HFFc6 (cell line): ENCODE results near the gene GRB2. TPM values are rescaled to one million over a fixed set of nuclear protein-coding genes. Genes with fewer than 3 reads are reported as not detected.

Source experiments
- DNase-seq: peaks from one replicate; pipeline ENCODE4 v3.0.0-alpha.2; 2018
- H3K27ac Mint-ChIP-seq: 2 replicates; pipeline ENCODE4 v1.8.0; 2020; ENCODE audit warnings: mild to moderate bottlenecking, mixed read lengths
- H3K27me3 Mint-ChIP-seq: 2 replicates; pipeline ENCODE4 v1.8.0; 2021; ENCODE audit warnings: mild to moderate bottlenecking, moderate library complexity, mixed read lengths; ENCODE audit not compliant: insufficient read depth
- H3K36me3 Mint-ChIP-seq: 2 replicates; pipeline ENCODE4 v1.8.0; 2021; ENCODE audit warnings: low read depth, mixed read lengths
- H3K4me1 Mint-ChIP-seq: 2 replicates; pipeline ENCODE4 v1.8.0; 2020; ENCODE audit warnings: low read depth, mixed read lengths
- H3K4me3 Mint-ChIP-seq: 2 replicates; pipeline ENCODE4 v1.8.0; 2020; ENCODE audit warnings: mild to moderate bottlenecking, moderate library complexity, mixed read lengths
- H3K9me3 Mint-ChIP-seq: 2 replicates; pipeline ENCODE4 v1.8.0; 2020; ENCODE audit warnings: mild to moderate bottlenecking, mixed read lengths
- CTCF ChIP-seq: fragments of 200-600 bp; sonication (generic); IDR thresholded peaks from 2 replicates; pipeline ENCODE4 v1.5.0; 2021; ENCODE audit warnings: antibody characterized with exemption, mild to moderate bottlenecking
- total RNA-seq, 6 experiments: library from RNA; stranded (reverse); fragmentation: NEBNext Ultra II Directional; extraction: Animal tissue kit (Norgen Biotek cat#: 25700); gene quantifications; 2 replicates in 1 of 6; 3 replicates in 5 of 6; pipeline ENCODE4 v1.2.3, GENCODE V29; 2021

Gene GRB2
- total RNA-seq, 6 experiments from 2014 or later = 104 to 138 (median 116) TPM

DNA sequence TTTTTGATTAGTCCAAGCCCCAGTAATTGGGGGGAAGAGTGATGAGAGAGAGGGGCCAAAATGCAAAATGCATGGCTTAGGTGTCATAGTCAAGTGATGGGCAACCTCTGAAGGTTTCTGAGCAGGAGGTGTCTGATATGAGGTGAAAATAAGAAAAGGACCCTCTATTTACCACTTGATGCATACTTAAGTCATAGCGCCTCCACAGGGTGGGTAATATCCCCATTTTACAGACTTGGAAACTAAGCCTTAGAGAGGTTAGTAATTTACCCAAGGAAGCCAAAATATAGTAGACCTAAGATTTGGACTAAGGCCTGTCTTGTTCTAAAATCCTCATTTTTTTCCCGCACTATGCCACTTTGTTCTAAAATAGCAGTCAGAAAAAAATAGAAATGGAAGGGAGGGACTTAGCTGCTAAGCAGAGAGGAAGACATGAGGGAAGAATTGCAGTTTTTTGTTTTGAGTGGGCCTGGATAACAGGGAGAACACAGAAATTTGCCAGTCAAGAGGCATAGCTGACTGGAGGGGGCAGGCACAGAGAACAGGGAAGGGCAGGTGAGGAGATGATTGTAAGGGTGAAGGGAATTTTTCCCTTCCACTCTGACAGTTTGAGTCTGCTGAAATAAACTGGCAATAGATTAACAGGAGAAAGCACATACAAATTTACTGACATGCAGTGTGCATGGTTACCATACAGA, 2.3 kb upstream of the GRB2 start:
- Mint-ChIP-seq H3K27me3 (peaks cover 3% of the 10 kb centered on the region), H3K36me3 (no peaks in the 10 kb centered on the region), H3K4me1 (peaks cover 28% of the 10 kb centered on the region), H3K4me3 (no peak overlapping the region), H3K27ac (no peak overlapping the region), H3K9me3 (no peaks in the 10 kb centered on the region)
- DNase-seq = no peak
- TF ChIP-seq CTCF = no peak

- DNase-seq = no peak
- peak overlapping the region; percentile 29 for H3K27ac Mint-ChIP-seq
- peak overlapping the region; percentile 91 for H3K4me3 Mint-ChIP-seq
- no peak for TF ChIP-seq CTCF
- H3K36me3 Mint-ChIP-seq = no peaks in the 10 kb centered on the region
- H3K9me3 Mint-ChIP-seq = no peaks in the 10 kb centered on the region
- H3K4me1 Mint-ChIP-seq = peaks cover 32% of the 10 kb centered on the region
- H3K27me3 Mint-ChIP-seq = peaks cover 3% of the 10 kb centered on the region
These were observed 741 bp upstream of the GRB2 start for GRCh38 chr17:75406222-75406615.

DNA sequence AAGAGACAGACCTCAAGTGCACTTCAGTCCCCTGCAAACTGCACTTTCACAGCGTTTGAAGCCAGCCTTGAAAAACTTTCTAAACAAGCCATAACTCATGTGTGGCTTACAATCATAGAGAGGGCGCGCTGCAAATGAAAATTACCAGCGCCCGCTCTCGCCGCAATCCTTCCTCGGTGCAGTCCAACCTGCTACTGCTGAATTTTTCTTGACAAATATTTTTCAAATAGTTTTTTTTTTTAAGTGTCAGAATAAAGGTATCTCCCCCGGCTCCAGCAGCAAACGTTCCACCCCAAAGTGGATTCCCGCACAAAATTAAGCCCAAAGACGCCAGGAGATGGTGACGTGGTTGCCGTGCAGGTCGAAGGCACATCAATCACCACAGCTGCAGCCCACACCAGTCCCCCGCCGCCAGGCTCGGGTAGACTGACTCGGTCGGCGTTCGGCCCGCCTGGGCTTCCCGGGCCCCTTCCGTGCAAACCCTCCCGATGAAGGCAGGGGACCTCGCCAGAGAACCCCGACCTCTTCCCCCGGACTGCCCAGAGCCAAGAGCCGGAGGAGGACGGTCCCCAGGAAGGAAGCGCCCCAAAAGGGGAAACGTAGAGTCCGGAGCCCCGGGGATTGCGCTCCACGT, 630 bp downstream of the GRB2 start:
- Mint-ChIP-seq H3K27ac (peak overlapping the region; percentile 83), H3K4me1 (peaks cover 32% of the 10 kb centered on the region), H3K9me3 (no peaks in the 10 kb centered on the region), H3K27me3 (peaks cover 3% of the 10 kb centered on the region), H3K4me3 (peak overlapping the region; percentile 91), H3K36me3 (no peaks in the 10 kb centered on the region)
- peak; percentile 17 for DNase-seq
- no peak for TF ChIP-seq CTCF

DNA sequence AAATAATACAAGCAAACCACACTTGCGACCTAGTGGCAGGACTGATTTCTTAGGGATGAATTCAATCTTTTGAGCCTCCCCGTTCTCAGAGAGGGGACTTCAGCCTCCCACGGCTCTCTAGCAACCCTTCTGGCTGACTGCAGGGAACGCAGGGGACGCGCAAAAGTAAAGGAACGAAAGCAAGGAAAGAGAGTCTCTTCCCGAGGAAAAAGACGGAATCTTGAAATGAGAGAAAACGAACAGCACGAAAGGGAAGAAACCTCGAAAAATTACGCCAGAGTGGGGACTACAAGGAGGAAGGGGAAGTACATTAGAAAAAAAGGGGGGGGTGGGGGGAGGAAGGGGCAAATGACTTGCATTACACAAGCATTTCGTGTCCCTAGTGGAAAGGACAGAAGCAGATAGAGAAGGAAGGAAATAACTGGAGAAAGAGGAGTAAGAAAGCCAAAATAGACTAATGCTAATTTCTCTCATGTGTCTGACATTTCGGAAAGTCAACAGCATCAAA, 1.2 kb downstream of the GRB2 start:
- H3K27me3 Mint-ChIP-seq = peaks cover 3% of the 10 kb centered on the region
- peak; percentile 77 for DNase-seq
- TF ChIP-seq CTCF = peak; percentile 74
- H3K9me3 Mint-ChIP-seq = no peaks in the 10 kb centered on the region
- peak overlapping the region; percentile 83 for H3K27ac Mint-ChIP-seq
- no peaks in the 10 kb centered on the region for H3K36me3 Mint-ChIP-seq
- peaks cover 32% of the 10 kb centered on the region for H3K4me1 Mint-ChIP-seq
- H3K4me3 Mint-ChIP-seq = peak overlapping the region; percentile 91

- no peaks in the 10 kb centered on the region for H3K36me3 Mint-ChIP-seq
- peak overlapping the region; percentile 75 for H3K4me3 Mint-ChIP-seq
These were observed 2.3 kb downstream of the GRB2 start for GRCh38 chr17:75403131-75403530.

More at GRCh38 chr17:75403131-75403530, 2.3 kb downstream of the GRB2 start:
- Mint-ChIP-seq H3K27ac (peak overlapping the region; percentile 11; the same call in 1 of the 2 replicates), H3K4me1 (peaks cover 32% of the 10 kb centered on the region), H3K27me3 (peaks cover 1% of the 10 kb centered on the region), H3K9me3 (no peaks in the 10 kb centered on the region)
- no peak for TF ChIP-seq CTCF
- no peak for DNase-seq
